ENCODE measurements around the gene PASK. TPM values are rescaled to one million over a fixed set of nuclear protein-coding genes. Genes with fewer than 3 reads are reported as not detected.

PASK gene
- total and polyA plus RNA-seq, 2 donors (not counting 1 experiment from before 2014, with no cell fraction given): 1.0 to 1.5 TPM

DNA sequence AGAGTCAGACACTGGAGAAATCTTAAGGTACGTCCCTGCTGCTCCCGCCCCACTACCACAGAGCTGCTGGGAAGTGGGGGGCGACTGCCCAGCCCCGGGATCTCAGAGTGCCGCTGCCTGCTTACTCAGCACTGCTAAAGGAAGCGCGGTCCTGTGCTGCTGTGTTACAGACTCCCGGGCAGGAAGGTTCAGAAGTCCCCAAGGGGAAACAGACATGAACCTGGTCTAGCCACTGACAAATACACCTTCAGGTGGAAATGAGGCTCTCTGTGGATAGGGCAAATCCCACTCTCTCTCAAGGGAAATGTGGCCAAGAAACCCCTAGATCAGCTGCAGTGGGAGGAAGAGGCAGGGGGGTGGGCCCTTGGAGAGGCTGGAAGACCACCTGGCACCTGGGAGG is 60.9 kb downstream of the PASK start:
- Histone ChIP-seq H3K27ac (ENCODE audit: insufficient read depth, low read length) (no peak overlapping the region), H4K20me1 (ENCODE audit: control insufficient read depth, extremely low read depth, insufficient read depth, low read length) (no peaks in the 10 kb centered on the region), H3K79me2 (ENCODE audit: control insufficient read depth, insufficient read depth, low read length) (no peaks in the 10 kb centered on the region), H3K9me3 (ENCODE audit: control insufficient read depth, insufficient read depth, low read depth, low read length) (no peaks in the 10 kb centered on the region), H3K4me2 (ENCODE audit: extremely low read depth, insufficient read depth, low read length) (no peak overlapping the region), H3K36me3 (ENCODE audit: control insufficient read depth, insufficient read depth, low read length) (peaks cover 24% of the 10 kb centered on the region), H3K4me3 (replicated peaks in 1 of 4; ENCODE audit: control extremely low read depth in 1 of 4, insufficient read depth in 1 of 4, low read depth in 3 of 4, low read length in 4 of 4) (no peak overlapping the region), H3K9ac (ENCODE audit: insufficient read depth, low read length) (no peak overlapping the region), H3K27me3 (ENCODE audit: control insufficient read depth, insufficient read depth, low read length) (no peaks in the 10 kb centered on the region), H2AFZ (ENCODE audit: low read length) (no peak overlapping the region), H3K4me1 (ENCODE audit: control insufficient read depth, extremely low read depth, insufficient read depth, low read length) (no peaks in the 10 kb centered on the region)
- DNase-seq (ENCODE audit: low read depth in 2 of 2): no peak
- TF ChIP-seq, protein P1, sequence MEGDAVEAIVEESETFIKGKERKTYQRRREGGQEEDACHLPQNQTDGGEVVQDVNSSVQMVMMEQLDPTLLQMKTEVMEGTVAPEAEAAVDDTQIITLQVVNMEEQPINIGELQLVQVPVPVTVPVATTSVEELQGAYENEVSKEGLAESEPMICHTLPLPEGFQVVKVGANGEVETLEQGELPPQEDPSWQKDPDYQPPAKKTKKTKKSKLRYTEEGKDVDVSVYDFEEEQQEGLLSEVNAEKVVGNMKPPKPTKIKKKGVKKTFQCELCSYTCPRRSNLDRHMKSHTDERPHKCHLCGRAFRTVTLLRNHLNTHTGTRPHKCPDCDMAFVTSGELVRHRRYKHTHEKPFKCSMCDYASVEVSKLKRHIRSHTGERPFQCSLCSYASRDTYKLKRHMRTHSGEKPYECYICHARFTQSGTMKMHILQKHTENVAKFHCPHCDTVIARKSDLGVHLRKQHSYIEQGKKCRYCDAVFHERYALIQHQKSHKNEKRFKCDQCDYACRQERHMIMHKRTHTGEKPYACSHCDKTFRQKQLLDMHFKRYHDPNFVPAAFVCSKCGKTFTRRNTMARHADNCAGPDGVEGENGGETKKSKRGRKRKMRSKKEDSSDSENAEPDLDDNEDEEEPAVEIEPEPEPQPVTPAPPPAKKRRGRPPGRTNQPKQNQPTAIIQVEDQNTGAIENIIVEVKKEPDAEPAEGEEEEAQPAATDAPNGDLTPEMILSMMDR (conservative IDR thresholded peaks at IDR 0.05 in 1 of 2, IDR thresholded peaks at IDR 0.05 in 1 of 2; ENCODE audit: low read depth in 1 of 2, low read length in 2 of 2): no peak
- TF ChIP-seq EZH2 (IDR thresholded peaks at IDR 0.05; ENCODE audit: low read length, missing control alignments): no peak

DNA sequence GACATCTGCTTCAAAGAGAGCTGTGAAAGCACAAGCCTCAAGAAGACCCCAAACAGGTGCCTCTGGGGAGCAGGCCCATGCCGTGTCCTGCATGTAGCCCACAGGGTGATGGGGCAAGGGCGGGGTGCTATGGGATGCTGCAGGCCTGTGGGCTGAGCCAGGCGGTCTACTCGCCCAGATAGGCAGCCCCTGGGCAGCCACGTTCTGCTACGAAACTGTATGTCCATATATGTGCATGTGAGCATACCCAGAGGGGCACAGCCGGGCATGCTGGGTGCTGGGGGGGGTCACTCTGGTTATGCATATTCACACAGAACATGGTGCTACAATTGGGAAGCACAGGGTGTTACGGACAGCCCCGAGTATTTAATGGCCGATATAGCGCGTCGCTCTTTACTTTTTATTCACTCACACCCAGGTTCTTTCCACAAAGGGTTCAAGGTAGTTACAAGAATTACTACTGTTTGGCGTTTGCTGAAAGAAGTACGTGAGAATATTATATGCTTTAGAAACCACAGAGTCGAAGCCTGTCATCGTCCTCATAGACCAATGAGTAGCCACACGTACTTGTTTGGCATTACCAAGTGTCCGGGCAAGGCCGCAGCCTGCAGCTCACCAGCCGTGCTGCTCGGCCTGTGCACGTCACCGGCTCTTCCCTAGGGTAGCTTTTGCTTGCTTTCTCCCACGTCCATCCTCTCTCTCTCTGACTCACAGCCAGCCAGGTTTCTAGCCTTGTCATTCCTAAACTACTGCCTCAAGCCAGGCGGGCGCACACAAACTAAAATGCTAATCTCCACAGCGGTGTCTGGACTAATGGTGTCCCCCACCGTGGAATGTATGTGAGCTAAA is 61.6 kb downstream of the PASK start:
- Histone ChIP-seq H3K9ac (ENCODE audit: insufficient read depth, low read length) (no peak overlapping the region), H3K4me1 (ENCODE audit: control insufficient read depth, extremely low read depth, insufficient read depth, low read length) (no peaks in the 10 kb centered on the region), H3K9me3 (ENCODE audit: control insufficient read depth, insufficient read depth, low read depth, low read length) (no peaks in the 10 kb centered on the region), H3K4me2 (ENCODE audit: extremely low read depth, insufficient read depth, low read length) (no peak overlapping the region), H3K36me3 (ENCODE audit: control insufficient read depth, insufficient read depth, low read length) (peaks cover 22% of the 10 kb centered on the region), H3K79me2 (ENCODE audit: control insufficient read depth, insufficient read depth, low read length) (no peaks in the 10 kb centered on the region), H3K27me3 (ENCODE audit: control insufficient read depth, insufficient read depth, low read length) (no peaks in the 10 kb centered on the region), H4K20me1 (ENCODE audit: control insufficient read depth, extremely low read depth, insufficient read depth, low read length) (no peaks in the 10 kb centered on the region), H3K27ac (ENCODE audit: insufficient read depth, low read length) (no peak overlapping the region), H3K4me3 (replicated peaks in 1 of 4; ENCODE audit: control extremely low read depth in 1 of 4, insufficient read depth in 1 of 4, low read depth in 3 of 4, low read length in 4 of 4) (no peak overlapping the region), H2AFZ (ENCODE audit: low read length) (no peak overlapping the region)
- no peak for TF ChIP-seq EZH2 (IDR thresholded peaks at IDR 0.05; ENCODE audit: low read length, missing control alignments)
- TF ChIP-seq, protein P1 (conservative IDR thresholded peaks at IDR 0.05 in 1 of 2, IDR thresholded peaks at IDR 0.05 in 1 of 2; ENCODE audit: low read depth in 1 of 2, low read length in 2 of 2): no peak
- no peak for DNase-seq (ENCODE audit: low read depth in 2 of 2)

DNA sequence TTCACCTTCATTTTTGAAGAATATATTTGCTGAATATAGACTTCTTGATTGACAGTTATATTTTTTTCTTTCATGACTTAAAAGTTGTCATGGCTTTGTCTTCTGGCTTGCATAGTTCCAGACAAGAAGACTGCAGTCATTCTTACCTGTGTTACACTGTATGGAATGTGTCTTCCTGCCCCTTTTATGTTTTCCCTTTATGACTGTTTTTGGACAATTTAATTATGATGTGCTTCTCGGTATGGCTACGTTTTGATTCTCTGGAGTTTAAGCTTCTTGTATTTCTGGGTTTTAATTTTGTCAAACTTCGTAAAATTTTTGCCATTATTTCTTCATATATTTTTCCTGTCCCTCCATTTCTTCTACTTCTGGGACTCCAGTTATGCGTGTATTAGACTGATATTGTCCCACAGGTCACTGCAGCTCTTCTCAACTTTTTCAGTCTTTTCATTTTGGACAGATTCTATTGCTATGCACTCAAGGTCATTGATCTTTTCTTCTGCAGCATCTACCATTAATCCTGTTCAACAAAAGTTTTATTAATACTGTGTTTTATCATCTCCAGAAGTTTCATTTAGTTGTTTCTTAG is 64.3 kb downstream of the PASK start:
- no peak for TF ChIP-seq EZH2 (IDR thresholded peaks at IDR 0.05; ENCODE audit: low read length, missing control alignments)
- TF ChIP-seq, protein P1 (conservative IDR thresholded peaks at IDR 0.05 in 1 of 2, IDR thresholded peaks at IDR 0.05 in 1 of 2; ENCODE audit: low read depth in 1 of 2, low read length in 2 of 2): no peak
- H4K20me1 ChIP-seq (ENCODE audit: control insufficient read depth, extremely low read depth, insufficient read depth, low read length): no peaks in the 10 kb centered on the region
- no peaks in the 10 kb centered on the region for H3K4me1 ChIP-seq (ENCODE audit: control insufficient read depth, extremely low read depth, insufficient read depth, low read length)
- H3K79me2 ChIP-seq (ENCODE audit: control insufficient read depth, insufficient read depth, low read length): no peaks in the 10 kb centered on the region
- peaks cover 17% of the 10 kb centered on the region for H3K36me3 ChIP-seq (ENCODE audit: control insufficient read depth, insufficient read depth, low read length)
- no peak overlapping the region for H3K27ac ChIP-seq (ENCODE audit: insufficient read depth, low read length)
- H2AFZ ChIP-seq (ENCODE audit: low read length): no peak overlapping the region
- no peaks in the 10 kb centered on the region for H3K9me3 ChIP-seq (ENCODE audit: control insufficient read depth, insufficient read depth, low read depth, low read length)
- no peaks in the 10 kb centered on the region for H3K27me3 ChIP-seq (ENCODE audit: control insufficient read depth, insufficient read depth, low read length)
- H3K4me2 ChIP-seq (ENCODE audit: extremely low read depth, insufficient read depth, low read length): no peak overlapping the region
- DNase-seq (ENCODE audit: low read depth in 2 of 2): no peak
- H3K4me3 ChIP-seq (replicated peaks in 1 of 4; ENCODE audit: control extremely low read depth in 1 of 4, insufficient read depth in 1 of 4, low read depth in 3 of 4, low read length in 4 of 4): no peak overlapping the region
- H3K9ac ChIP-seq (ENCODE audit: insufficient read depth, low read length): no peak overlapping the region
